OCI-LY1 (cell line): ENCODE measurements around the gene GALNT14.

Source experiments
- H2AFZ ChIP-seq: fragments of 200-600 bp; sonication (generic), shearing (Covaris generic); 2 replicates; pipeline ENCODE4 v1.6.0; 2014; ENCODE audit warnings: antibody characterized with exemption, mild to moderate bottlenecking, low read length
- H3F3A ChIP-seq: fragments of 200-600 bp; sonication (generic), shearing (Covaris generic); 2 replicates; pipeline ENCODE4 v1.6.0; 2014; ENCODE audit warnings: mild to moderate bottlenecking, antibody characterized with exemption, low read length, moderate library complexity; ENCODE audit not compliant: insufficient read depth
- H3K27ac ChIP-seq: fragments of 200-600 bp; sonication (generic); 2 replicates; pipeline ENCODE4 v1.5.1; 2014; ENCODE audit warnings: low read length, mixed run types, mild to moderate bottlenecking, low read depth; ENCODE audit not compliant: poor library complexity, severe bottlenecking
- H3K27me3 ChIP-seq: fragments of 200-600 bp; sonication (generic); 2 replicates; pipeline ENCODE4 v1.6.0; 2014; ENCODE audit warnings: antibody characterized with exemption, mild to moderate bottlenecking, low read length, moderate library complexity; ENCODE audit not compliant: insufficient read depth
- H3K36me3 ChIP-seq: fragments of 200-600 bp; sonication (generic); 2 replicates; pipeline ENCODE4 v1.6.1; 2014; ENCODE audit warnings: mild to moderate bottlenecking, antibody characterized with exemption, low read length, moderate library complexity, mixed read lengths; ENCODE audit not compliant: insufficient read depth
- H3K4me1 ChIP-seq: fragments of 200-600 bp; sonication (generic); 2 replicates; pipeline ENCODE4 v1.5.1; 2014; ENCODE audit warnings: mild to moderate bottlenecking, low read length, moderate library complexity; ENCODE audit not compliant: insufficient read depth, severe bottlenecking
- H3K4me2 ChIP-seq: fragments of 200-600 bp; sonication (generic), shearing (Covaris generic); 2 replicates; pipeline ENCODE4 v1.6.1; 2014; ENCODE audit warnings: low read length
- H3K4me3 ChIP-seq: fragments of 200-600 bp; sonication (generic); 2 replicates; pipeline ENCODE4 v1.5.1; 2014; ENCODE audit warnings: low read length, low read depth, mild to moderate bottlenecking, mixed read lengths; ENCODE audit not compliant: poor library complexity, severe bottlenecking
- H3K79me2 ChIP-seq: fragments of 200-600 bp; shearing (Covaris generic); 2 replicates; pipeline ENCODE4 v1.6.1; 2016; ENCODE audit warnings: mixed run types, low read length, mixed read lengths; ENCODE audit not compliant: insufficient read depth
- H3K9ac ChIP-seq: fragments of 200-600 bp; sonication (generic), shearing (Covaris generic); 2 replicates; pipeline ENCODE4 v1.6.1; 2014; ENCODE audit warnings: mild to moderate bottlenecking, low read length, mixed read lengths
- H3K9me2 ChIP-seq: fragments of 200-600 bp; sonication (generic), shearing (Covaris generic); 2 replicates; pipeline ENCODE4 v1.6.1; 2014; ENCODE audit warnings: low read depth, mild to moderate bottlenecking, low read length, mixed read lengths
- H3K9me3 ChIP-seq: fragments of 200-600 bp; shearing (Covaris generic); 2 replicates; pipeline ENCODE4 v1.6.1; 2014; ENCODE audit warnings: low read length, mixed read lengths
- H4K20me1 ChIP-seq: fragments of 200-600 bp; sonication (generic), shearing (Covaris generic); 2 replicates; pipeline ENCODE4 v1.6.0; 2016; ENCODE audit warnings: mild to moderate bottlenecking, low read length; ENCODE audit not compliant: insufficient read depth
- EZH2 ChIP-seq: fragments of 200-600 bp; sonication (generic), shearing (Covaris generic); IDR thresholded peaks from 2 replicates; pipeline ENCODE4 v1.8.0; 2017; ENCODE audit warnings: borderline replicate concordance, mixed run types, mild to moderate bottlenecking, antibody characterized with exemption, low read length, moderate library complexity, mixed read lengths
- TF ChIP-seq, protein P1 (sequence below): fragments of 200-600 bp; sonication (generic), shearing (Covaris generic); IDR thresholded peaks from 2 replicates; pipeline ENCODE4 v1.5.1; 2017; ENCODE audit warnings: mild to moderate bottlenecking, antibody characterized with exemption, low read length, moderate library complexity, mixed read lengths

Gene GALNT14

DNA sequence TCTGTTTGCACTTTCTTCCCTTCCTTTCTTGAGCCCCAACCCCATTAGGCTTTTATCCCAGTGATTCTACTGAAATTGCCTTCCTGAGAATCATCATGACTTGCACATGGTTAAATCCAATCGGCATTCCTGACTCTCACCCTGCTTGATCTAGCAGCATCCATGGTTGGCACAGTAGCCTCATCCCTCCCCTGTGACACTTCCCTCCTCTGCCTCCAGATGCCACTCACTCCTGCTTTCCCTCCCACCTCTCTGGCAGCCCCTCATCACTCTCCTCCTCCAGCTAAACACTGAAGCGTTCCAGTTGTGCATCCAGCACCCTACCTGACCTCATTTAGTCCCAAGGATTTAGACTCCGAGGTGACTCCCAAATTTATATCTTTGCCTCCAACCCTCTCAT lies 114.7 kb downstream of the GALNT14 start:
- H3F3A ChIP-seq: no peaks in the 10 kb centered on the region
- no peaks in the 10 kb centered on the region for H3K9me3 ChIP-seq
- no peaks in the 10 kb centered on the region for H3K36me3 ChIP-seq
- no peak overlapping the region for H3K9ac ChIP-seq
- TF ChIP-seq EZH2: no peak
- TF ChIP-seq, protein P1, sequence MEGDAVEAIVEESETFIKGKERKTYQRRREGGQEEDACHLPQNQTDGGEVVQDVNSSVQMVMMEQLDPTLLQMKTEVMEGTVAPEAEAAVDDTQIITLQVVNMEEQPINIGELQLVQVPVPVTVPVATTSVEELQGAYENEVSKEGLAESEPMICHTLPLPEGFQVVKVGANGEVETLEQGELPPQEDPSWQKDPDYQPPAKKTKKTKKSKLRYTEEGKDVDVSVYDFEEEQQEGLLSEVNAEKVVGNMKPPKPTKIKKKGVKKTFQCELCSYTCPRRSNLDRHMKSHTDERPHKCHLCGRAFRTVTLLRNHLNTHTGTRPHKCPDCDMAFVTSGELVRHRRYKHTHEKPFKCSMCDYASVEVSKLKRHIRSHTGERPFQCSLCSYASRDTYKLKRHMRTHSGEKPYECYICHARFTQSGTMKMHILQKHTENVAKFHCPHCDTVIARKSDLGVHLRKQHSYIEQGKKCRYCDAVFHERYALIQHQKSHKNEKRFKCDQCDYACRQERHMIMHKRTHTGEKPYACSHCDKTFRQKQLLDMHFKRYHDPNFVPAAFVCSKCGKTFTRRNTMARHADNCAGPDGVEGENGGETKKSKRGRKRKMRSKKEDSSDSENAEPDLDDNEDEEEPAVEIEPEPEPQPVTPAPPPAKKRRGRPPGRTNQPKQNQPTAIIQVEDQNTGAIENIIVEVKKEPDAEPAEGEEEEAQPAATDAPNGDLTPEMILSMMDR: no peak
- H3K9me2 ChIP-seq: no peaks in the 10 kb centered on the region
- no peak overlapping the region for H3K27ac ChIP-seq
- H3K4me1 ChIP-seq: no peaks in the 10 kb centered on the region
- H4K20me1 ChIP-seq: no peaks in the 10 kb centered on the region
- no peaks in the 10 kb centered on the region for H3K79me2 ChIP-seq
- no peak overlapping the region for H3K4me3 ChIP-seq
- no peaks in the 10 kb centered on the region for H3K27me3 ChIP-seq
- H2AFZ ChIP-seq: no peak overlapping the region
- no peak overlapping the region for H3K4me2 ChIP-seq

GRCh38 chr2:31020713-31021112 lies 117.5 kb downstream of the GALNT14 start:
- H3K4me2 ChIP-seq: no peak overlapping the region
- no peaks in the 10 kb centered on the region for H3K9me3 ChIP-seq
- H3K4me3 ChIP-seq: no peak overlapping the region
- no peak overlapping the region for H3K9ac ChIP-seq
- H3K9me2 ChIP-seq: no peaks in the 10 kb centered on the region
- no peaks in the 10 kb centered on the region for H3F3A ChIP-seq
- no peaks in the 10 kb centered on the region for H3K36me3 ChIP-seq
- H3K4me1 ChIP-seq: no peaks in the 10 kb centered on the region
- no peaks in the 10 kb centered on the region for H3K27me3 ChIP-seq
- H3K79me2 ChIP-seq: no peaks in the 10 kb centered on the region
- H3K27ac ChIP-seq: no peak overlapping the region
- no peaks in the 10 kb centered on the region for H4K20me1 ChIP-seq
- no peak overlapping the region for H2AFZ ChIP-seq
- TF ChIP-seq, protein P1: no peak
- no peak for TF ChIP-seq EZH2

GRCh38 chr2:31018280-31018679 lies 120.0 kb downstream of the GALNT14 start:
- H3K4me2 ChIP-seq: no peak overlapping the region
- H3K36me3 ChIP-seq: no peaks in the 10 kb centered on the region
- no peaks in the 10 kb centered on the region for H3K79me2 ChIP-seq
- TF ChIP-seq, protein P1: no peak
- no peak for TF ChIP-seq EZH2
- no peak overlapping the region for H3K27ac ChIP-seq
- no peak overlapping the region for H2AFZ ChIP-seq
- H3K4me3 ChIP-seq: no peak overlapping the region
- H3K27me3 ChIP-seq: no peaks in the 10 kb centered on the region
- H3K9me2 ChIP-seq: no peaks in the 10 kb centered on the region
- no peaks in the 10 kb centered on the region for H3K9me3 ChIP-seq
- H3K4me1 ChIP-seq: no peaks in the 10 kb centered on the region
- H3K9ac ChIP-seq: no peak overlapping the region
- no peaks in the 10 kb centered on the region for H3F3A ChIP-seq
- H4K20me1 ChIP-seq: no peaks in the 10 kb centered on the region
